Testis (tissue), 2 donors: Measurements from ENCODE around the gene CYP4F2.

Experiments used
- POLR2A ChIP-seq: fragments of 450-650 bp; IDR thresholded peaks from one replicate; pipeline ENCODE4 v1.6.1; 2017; ENCODE audit warnings: antibody characterized with exemption, mild to moderate bottlenecking, moderate library complexity
- TF ChIP-seq, protein P1 (sequence below), 3 experiments: fragments of 450-650 bp in 2 of 3; fragments of 200-600 bp in 1 of 3; sonication (generic) in 1 of 3; IDR thresholded peaks; one replicate each; pipeline ENCODE4 v1.5.1; 2016 to 2019; ENCODE audit warnings: antibody characterized with exemption in 3 of 3, mild to moderate bottlenecking in 2 of 3, moderate library complexity in 1 of 3

GRCh38 chr19:15862444-15862843 lies 35.4 kb downstream of the CYP4F2 start:
- TF ChIP-seq, protein P1, sequence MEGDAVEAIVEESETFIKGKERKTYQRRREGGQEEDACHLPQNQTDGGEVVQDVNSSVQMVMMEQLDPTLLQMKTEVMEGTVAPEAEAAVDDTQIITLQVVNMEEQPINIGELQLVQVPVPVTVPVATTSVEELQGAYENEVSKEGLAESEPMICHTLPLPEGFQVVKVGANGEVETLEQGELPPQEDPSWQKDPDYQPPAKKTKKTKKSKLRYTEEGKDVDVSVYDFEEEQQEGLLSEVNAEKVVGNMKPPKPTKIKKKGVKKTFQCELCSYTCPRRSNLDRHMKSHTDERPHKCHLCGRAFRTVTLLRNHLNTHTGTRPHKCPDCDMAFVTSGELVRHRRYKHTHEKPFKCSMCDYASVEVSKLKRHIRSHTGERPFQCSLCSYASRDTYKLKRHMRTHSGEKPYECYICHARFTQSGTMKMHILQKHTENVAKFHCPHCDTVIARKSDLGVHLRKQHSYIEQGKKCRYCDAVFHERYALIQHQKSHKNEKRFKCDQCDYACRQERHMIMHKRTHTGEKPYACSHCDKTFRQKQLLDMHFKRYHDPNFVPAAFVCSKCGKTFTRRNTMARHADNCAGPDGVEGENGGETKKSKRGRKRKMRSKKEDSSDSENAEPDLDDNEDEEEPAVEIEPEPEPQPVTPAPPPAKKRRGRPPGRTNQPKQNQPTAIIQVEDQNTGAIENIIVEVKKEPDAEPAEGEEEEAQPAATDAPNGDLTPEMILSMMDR (IDR thresholded peaks at IDR 0.05), result no peak
- no peak for TF ChIP-seq POLR2A
